ENCODE measurements around the gene BAZ2B. TPM values are rescaled to one million over a fixed set of nuclear protein-coding genes. Genes with fewer than 3 reads are reported as not detected.

The BAZ2B gene
- total RNA-seq, 2 donors from 2014 or later = 13.7 to 14.1 TPM

GRCh38 chr2:159449504-159450124, 166.7 kb downstream of the BAZ2B start:
- Mint-ChIP-seq H3K9me3 (no peaks in the 10 kb centered on the region), H3K36me3 (peaks cover 15% of the 10 kb centered on the region), H3K4me3 (no peak overlapping the region), H3K4me1 (ENCODE audit: low read depth in 2 of 2) (peaks cover 8 to 20% of the 10 kb centered on the region in 2 donors), H3K27ac (no peak overlapping the region), H3K27me3 (no peaks in the 10 kb centered on the region)
- ATAC-seq (no peak), DNase-seq (ENCODE audit: low spot score) (no peak)

GRCh38 chr2:159446817-159447216, 169.5 kb downstream of the BAZ2B start:
- no peaks in the 10 kb centered on the region for H3K9me3 Mint-ChIP-seq
- H3K27me3 Mint-ChIP-seq = no peaks in the 10 kb centered on the region
- H3K36me3 Mint-ChIP-seq = peaks cover 23% of the 10 kb centered on the region
- no peak overlapping the region for H3K4me3 Mint-ChIP-seq
- ATAC-seq (no peak), DNase-seq (ENCODE audit: low spot score) (no peak)
- no peak overlapping the region for H3K27ac Mint-ChIP-seq
- peaks cover 8 to 21% of the 10 kb centered on the region in 2 donors for H3K4me1 Mint-ChIP-seq (ENCODE audit: low read depth in 2 of 2)

- Mint-ChIP-seq H3K27ac (no peak overlapping the region), H3K4me1 (ENCODE audit: low read depth in 2 of 2) (peaks cover 8 to 21% of the 10 kb centered on the region in 2 donors), H3K4me3 (no peak overlapping the region), H3K27me3 (no peaks in the 10 kb centered on the region), H3K9me3 (no peaks in the 10 kb centered on the region), H3K36me3 (peaks cover 23% of the 10 kb centered on the region)
- ATAC-seq (no peak), DNase-seq (ENCODE audit: low spot score) (no peak)
Measured at GRCh38 chr2:159446201-159446600, 170.1 kb downstream of the BAZ2B start.

GRCh38 chr2:159445307-159445706, 171.0 kb downstream of the BAZ2B start:
- H3K9me3 Mint-ChIP-seq = no peaks in the 10 kb centered on the region
- DNase-seq (ENCODE audit: low spot score) (no peak), ATAC-seq (peak; percentile 36 to 61)
- no peak overlapping the region for H3K4me3 Mint-ChIP-seq
- H3K4me1 Mint-ChIP-seq (ENCODE audit: low read depth in 2 of 2) = peaks cover 8 to 21% of the 10 kb centered on the region in 2 donors
- H3K27me3 Mint-ChIP-seq = no peaks in the 10 kb centered on the region
- peaks cover 23% of the 10 kb centered on the region for H3K36me3 Mint-ChIP-seq
- no peak overlapping the region for H3K27ac Mint-ChIP-seq

- no peak for ATAC-seq
- peaks cover 23% of the 10 kb centered on the region for H3K36me3 Mint-ChIP-seq
- H3K9me3 Mint-ChIP-seq = no peaks in the 10 kb centered on the region
- no peak for DNase-seq (ENCODE audit: low spot score)
- H3K27me3 Mint-ChIP-seq = no peaks in the 10 kb centered on the region
- H3K4me3 Mint-ChIP-seq = no peak overlapping the region
- H3K4me1 Mint-ChIP-seq (ENCODE audit: low read depth in 2 of 2) = peaks cover 8 to 21% of the 10 kb centered on the region in 2 donors
- no peak overlapping the region for H3K27ac Mint-ChIP-seq
Measured at GRCh38 chr2:159444754-159445153, 171.6 kb downstream of the BAZ2B start.

GRCh38 chr2:159442159-159442852, 174.0 kb downstream of the BAZ2B start:
- Mint-ChIP-seq H3K4me1 (ENCODE audit: low read depth in 2 of 2) (peaks cover 8 to 21% of the 10 kb centered on the region in 2 donors), H3K36me3 (peaks cover 29% of the 10 kb centered on the region), H3K9me3 (no peaks in the 10 kb centered on the region), H3K27me3 (no peaks in the 10 kb centered on the region), H3K4me3 (no peak overlapping the region), H3K27ac (no peak overlapping the region)
- DNase-seq (ENCODE audit: low spot score) (no peak), ATAC-seq (no peak)

- H3K36me3 Mint-ChIP-seq = peaks cover 23% of the 10 kb centered on the region
- H3K27me3 Mint-ChIP-seq = no peaks in the 10 kb centered on the region
- no peak overlapping the region for H3K4me3 Mint-ChIP-seq
- ATAC-seq = no peak
- H3K9me3 Mint-ChIP-seq = no peaks in the 10 kb centered on the region
- no peak for DNase-seq (ENCODE audit: low spot score)
- no peak overlapping the region for H3K27ac Mint-ChIP-seq
- H3K4me1 Mint-ChIP-seq (ENCODE audit: low read depth in 2 of 2) = peaks cover 5 to 16% of the 10 kb centered on the region in 2 donors
Measured at GRCh38 chr2:159441182-159441581, 175.2 kb downstream of the BAZ2B start.

- DNase-seq (ENCODE audit: low spot score) = no peak
- peaks cover 13% of the 10 kb centered on the region for H3K36me3 Mint-ChIP-seq
- no peaks in the 10 kb centered on the region for H3K9me3 Mint-ChIP-seq
- no peak overlapping the region for H3K4me3 Mint-ChIP-seq
- no peaks in the 10 kb centered on the region for H3K27me3 Mint-ChIP-seq
- no peaks in the 10 kb centered on the region for H3K4me1 Mint-ChIP-seq (ENCODE audit: low read depth in 2 of 2)
- H3K27ac Mint-ChIP-seq = no peak overlapping the region
- ATAC-seq = no peak
Measured at GRCh38 chr2:159439421-159439820, 176.9 kb downstream of the BAZ2B start.

- no peaks in the 10 kb centered on the region for H3K9me3 Mint-ChIP-seq
- no peak for ATAC-seq
- peaks cover 9% of the 10 kb centered on the region for H3K36me3 Mint-ChIP-seq
- DNase-seq (ENCODE audit: low spot score) = no peak
- no peaks in the 10 kb centered on the region for H3K27me3 Mint-ChIP-seq
- no peak overlapping the region for H3K27ac Mint-ChIP-seq
- no peak overlapping the region for H3K4me3 Mint-ChIP-seq
- H3K4me1 Mint-ChIP-seq (ENCODE audit: low read depth in 2 of 2) = no peaks in the 10 kb centered on the region
Measured at GRCh38 chr2:159438720-159439353, 177.5 kb downstream of the BAZ2B start.

- Mint-ChIP-seq H3K27ac (no peak overlapping the region), H3K4me1 (ENCODE audit: low read depth in 2 of 2) (no peaks in the 10 kb centered on the region), H3K4me3 (no peak overlapping the region), H3K9me3 (no peaks in the 10 kb centered on the region), H3K27me3 (no peaks in the 10 kb centered on the region), H3K36me3 (peaks cover 11% of the 10 kb centered on the region)
- ATAC-seq (no peak), DNase-seq (ENCODE audit: low spot score) (no peak)
Measured at GRCh38 chr2:159438284-159438683, 178.1 kb downstream of the BAZ2B start.

- Mint-ChIP-seq H3K36me3 (peaks cover 15% of the 10 kb centered on the region), H3K27ac (no peak overlapping the region)
- ATAC-seq = no peak
Measured at GRCh38 chr2:159432610-159433009, 183.7 kb downstream of the BAZ2B start.

GRCh38 chr2:159427048-159427447, 189.3 kb downstream of the BAZ2B start:
- DNase-seq (ENCODE audit: low spot score) = no peak
- Mint-ChIP-seq H3K27ac (no peak overlapping the region), H3K9me3 (no peaks in the 10 kb centered on the region), H3K36me3 (peaks cover 14% of the 10 kb centered on the region), H3K4me1 (ENCODE audit: low read depth in 2 of 2) (no peaks in the 10 kb centered on the region), H3K4me3 (no peak overlapping the region), H3K27me3 (no peaks in the 10 kb centered on the region)
- ATAC-seq = no peak

More at GRCh38 chr2:159432610-159433009, 183.7 kb downstream of the BAZ2B start:
- no peaks in the 10 kb centered on the region for H3K27me3 Mint-ChIP-seq
- H3K4me3 Mint-ChIP-seq = no peak overlapping the region
- H3K4me1 Mint-ChIP-seq (ENCODE audit: low read depth in 2 of 2) = no peaks in the 10 kb centered on the region
- DNase-seq (ENCODE audit: low spot score) = no peak
- no peaks in the 10 kb centered on the region for H3K9me3 Mint-ChIP-seq

- Mint-ChIP-seq H3K4me1 (ENCODE audit: low read depth in 2 of 2) (peaks cover 8 to 12% of the 10 kb centered on the region in 2 donors), H3K27ac (no peak overlapping the region), H3K9me3 (no peaks in the 10 kb centered on the region), H3K4me3 (no peak overlapping the region), H3K36me3 (peaks cover 10% of the 10 kb centered on the region), H3K27me3 (no peaks in the 10 kb centered on the region)
- ATAC-seq = peak in 1 of 2 donors; percentile 24
- DNase-seq (ENCODE audit: low spot score) = no peak
Measured at GRCh38 chr2:159419403-159419802, 196.9 kb downstream of the BAZ2B start.

GRCh38 chr2:159411460-159411859, 204.9 kb downstream of the BAZ2B start:
- Mint-ChIP-seq H3K9me3 (no peaks in the 10 kb centered on the region), H3K27me3 (no peaks in the 10 kb centered on the region), H3K27ac (no peak overlapping the region), H3K36me3 (no peaks in the 10 kb centered on the region), H3K4me3 (no peak overlapping the region), H3K4me1 (ENCODE audit: low read depth in 2 of 2) (peaks cover 0 to 6% of the 10 kb centered on the region in 2 donors)
- peak in 1 of 2 donors; percentile 68 for ATAC-seq
- no peak for DNase-seq (ENCODE audit: low spot score)
